OCI-LY1 (cell line): ENCODE measurements around the gene MLPH.

Source experiments
- EZH2 ChIP-seq: fragments of 200-600 bp; sonication (generic), shearing (Covaris generic); IDR thresholded peaks from 2 replicates; pipeline ENCODE4 v1.8.0; 2017; ENCODE audit warnings: borderline replicate concordance, mixed run types, mild to moderate bottlenecking, antibody characterized with exemption, low read length, moderate library complexity, mixed read lengths
- TF ChIP-seq, protein P1 (sequence below): fragments of 200-600 bp; sonication (generic), shearing (Covaris generic); IDR thresholded peaks from 2 replicates; pipeline ENCODE4 v1.5.1; 2017; ENCODE audit warnings: mild to moderate bottlenecking, antibody characterized with exemption, low read length, moderate library complexity, mixed read lengths

DNA sequence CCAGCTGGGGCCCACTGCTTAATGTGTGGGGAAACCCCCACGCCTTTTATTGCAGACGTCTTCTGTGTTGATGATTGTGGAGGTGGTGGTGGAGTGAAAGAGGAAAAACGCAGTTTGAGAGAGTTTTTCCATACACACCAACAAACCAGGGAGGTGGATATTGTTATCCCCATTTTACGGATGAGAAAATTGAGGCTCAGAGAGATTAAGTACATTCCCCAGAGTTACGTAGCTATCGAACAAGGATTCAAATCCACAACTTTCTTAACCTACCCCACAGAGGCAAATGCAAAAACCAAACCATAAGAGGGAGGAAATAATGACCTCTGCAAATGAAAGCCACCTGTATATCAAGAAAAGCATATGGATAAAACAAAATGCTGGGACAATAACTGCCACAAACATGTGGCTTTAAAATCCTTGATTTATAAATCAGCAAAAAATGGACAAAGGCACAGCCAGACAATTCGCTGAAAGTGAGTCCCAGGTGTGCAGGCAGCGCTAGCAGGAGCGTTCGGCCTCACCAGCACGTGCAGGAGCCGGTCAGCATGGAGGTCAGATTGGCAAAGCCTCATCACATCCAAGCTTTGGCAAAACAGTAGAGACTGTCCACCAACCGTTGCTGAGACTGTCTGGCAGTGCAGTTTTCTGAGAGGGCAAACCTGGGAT is 116.1 kb downstream of the MLPH start:
- TF ChIP-seq, protein P1, sequence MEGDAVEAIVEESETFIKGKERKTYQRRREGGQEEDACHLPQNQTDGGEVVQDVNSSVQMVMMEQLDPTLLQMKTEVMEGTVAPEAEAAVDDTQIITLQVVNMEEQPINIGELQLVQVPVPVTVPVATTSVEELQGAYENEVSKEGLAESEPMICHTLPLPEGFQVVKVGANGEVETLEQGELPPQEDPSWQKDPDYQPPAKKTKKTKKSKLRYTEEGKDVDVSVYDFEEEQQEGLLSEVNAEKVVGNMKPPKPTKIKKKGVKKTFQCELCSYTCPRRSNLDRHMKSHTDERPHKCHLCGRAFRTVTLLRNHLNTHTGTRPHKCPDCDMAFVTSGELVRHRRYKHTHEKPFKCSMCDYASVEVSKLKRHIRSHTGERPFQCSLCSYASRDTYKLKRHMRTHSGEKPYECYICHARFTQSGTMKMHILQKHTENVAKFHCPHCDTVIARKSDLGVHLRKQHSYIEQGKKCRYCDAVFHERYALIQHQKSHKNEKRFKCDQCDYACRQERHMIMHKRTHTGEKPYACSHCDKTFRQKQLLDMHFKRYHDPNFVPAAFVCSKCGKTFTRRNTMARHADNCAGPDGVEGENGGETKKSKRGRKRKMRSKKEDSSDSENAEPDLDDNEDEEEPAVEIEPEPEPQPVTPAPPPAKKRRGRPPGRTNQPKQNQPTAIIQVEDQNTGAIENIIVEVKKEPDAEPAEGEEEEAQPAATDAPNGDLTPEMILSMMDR: no peak
- no peak for TF ChIP-seq EZH2
